HG02852 (cell line): Measurements from ENCODE around the gene RNF144B.
A peak's percentile ranks its signal among the peaks of the same experiment; 100 is the strongest.
"Not testable (repeated sequence)": the region's sequence is repeated elsewhere in the genome, so short reads cannot be mapped to it uniquely, and the experiment has no call there.

Source experiments
- ATAC-seq: cut with Tn5 transposase; IDR thresholded peaks from one replicate; pipeline ENCODE4 v1.9.1; 2021; ENCODE audit warnings: mild to moderate bottlenecking, moderate library complexity; ENCODE audit not compliant: unreplicated experiment

Gene RNF144B

DNA sequence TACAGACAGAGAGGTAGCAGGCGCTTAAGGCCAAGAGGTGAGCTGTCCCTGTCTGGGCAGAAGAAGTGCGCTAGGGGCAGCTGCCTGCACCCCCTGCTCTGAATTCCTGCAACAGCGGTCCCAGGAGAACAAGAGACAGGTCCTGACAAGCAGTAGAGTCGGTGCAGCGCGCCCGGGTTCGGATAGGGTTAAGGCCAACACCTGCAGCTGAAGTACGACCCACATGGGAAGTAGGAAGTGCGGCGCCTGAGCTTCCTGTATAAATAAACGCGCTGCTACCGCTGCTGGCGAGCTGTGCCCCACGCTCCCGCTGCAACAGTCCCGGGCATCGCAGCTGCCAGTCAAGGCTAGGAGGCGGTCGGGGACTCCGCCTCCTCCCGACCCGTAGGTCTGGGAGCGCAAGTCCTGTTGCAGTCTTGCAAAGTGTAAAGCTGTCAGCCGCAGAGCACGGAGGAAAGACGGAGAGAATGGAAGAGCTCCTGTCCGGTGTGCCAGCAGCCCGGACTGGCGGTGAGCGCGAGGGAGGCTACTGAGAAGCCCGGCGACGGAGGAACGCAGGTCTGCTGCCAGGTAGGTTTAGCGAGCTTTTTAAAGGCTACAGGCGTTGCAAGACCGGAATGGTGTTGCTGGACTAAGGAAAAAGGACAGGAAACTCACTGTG is at the start of gene RNF144B:
Gene RNF144B, plus strand, starts transcription at position 290 of the 661 bp plus-strand sequence. CDS start 12,185 bp downstream, outside the sequence.
- peak; percentile 80 for ATAC-seq

DNA sequence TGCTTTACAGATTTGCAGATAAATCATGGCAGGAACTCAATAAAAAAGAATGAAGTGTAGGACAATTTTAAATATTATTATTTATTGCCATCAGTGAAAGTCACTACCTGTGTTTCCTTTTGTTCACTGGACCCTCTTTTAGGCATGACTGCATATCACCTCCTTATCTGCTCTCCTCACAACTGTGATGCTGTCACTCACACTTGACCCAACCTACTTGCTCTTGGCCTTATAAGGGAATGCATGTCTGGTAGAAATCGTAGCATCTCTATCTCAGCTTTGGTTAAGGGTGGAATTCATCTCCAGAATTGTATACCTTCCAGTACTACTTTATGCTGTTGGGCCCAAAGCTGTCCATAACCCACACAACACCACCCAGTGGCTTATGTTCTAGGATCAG is 47.6 kb upstream of the RNF144B start:
- no peak for ATAC-seq

DNA sequence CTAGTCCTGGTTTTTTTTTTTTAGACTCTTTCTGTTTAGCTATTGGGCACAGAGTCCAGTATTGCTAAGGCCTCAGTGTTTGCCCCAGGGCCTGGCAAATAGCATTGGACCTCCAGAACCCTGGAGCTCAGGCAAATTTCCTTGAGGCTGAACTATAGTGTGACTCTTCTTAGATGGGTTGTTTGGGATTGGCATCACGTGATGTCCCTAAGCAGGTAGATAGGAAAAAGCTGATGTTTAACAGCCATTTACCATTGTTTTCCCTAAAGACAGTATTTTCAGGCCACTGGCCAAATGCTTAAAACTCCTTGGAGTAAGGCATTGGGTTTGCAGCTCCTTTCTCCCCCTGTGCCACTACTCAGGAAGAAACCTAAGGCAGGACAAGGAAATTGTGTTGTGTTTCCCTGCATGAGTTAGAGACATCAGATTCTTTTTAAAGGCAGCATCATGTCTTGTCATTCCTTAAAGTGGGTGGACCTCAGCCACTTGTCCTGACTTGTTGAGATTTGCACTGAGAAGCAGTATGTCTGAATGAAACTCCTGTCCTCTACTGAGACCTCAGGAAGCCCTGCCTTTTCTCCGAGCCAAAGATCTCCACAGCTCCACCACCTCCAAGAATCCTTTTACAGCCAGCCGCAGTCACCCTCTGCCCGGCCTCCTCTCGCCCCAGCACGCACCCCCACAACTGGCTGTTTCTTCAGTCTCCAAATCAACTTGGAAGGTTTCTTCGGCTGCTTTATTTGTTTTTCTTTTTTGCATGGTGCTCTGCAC is 46.2 kb upstream of the RNF144B start:
- ATAC-seq = no peak

DNA sequence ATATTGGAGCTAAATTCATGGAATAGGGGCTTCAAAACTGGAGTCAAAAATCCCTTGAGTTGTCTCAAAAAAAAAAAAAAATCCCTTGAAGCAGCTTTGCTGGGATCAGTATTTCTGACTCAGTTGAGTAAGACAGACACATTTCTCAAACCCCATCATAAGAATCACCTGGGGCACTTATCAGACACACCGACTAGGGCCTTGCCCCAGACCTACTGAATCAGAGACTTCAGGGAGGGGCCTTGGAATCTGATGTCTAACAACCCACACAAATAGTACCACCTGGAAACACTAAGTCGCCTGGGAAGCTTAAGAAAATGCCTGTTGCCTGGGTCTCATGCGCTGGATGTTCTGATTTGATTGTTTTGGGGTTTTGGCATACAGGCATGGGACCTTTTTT is 44.9 kb upstream of the RNF144B start:
- no peak for ATAC-seq

DNA sequence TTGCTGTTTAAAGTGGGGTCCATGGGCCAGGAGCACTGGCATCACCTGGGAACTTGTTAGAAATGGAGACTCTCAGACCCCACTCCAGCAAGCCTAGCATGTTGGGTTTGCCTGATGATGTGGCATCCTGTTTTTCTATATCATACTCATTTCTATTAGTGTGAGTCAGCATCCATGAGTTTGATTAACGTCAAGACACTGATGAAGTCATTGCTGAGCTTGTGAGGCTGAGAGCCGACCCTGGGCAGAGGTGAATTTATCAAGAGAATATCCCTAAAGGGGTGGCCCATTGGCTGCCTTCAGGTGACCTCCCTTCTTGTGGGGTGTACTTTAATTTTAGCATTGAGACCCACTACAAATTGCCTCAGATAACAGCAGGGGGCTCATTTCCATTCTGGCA is 43.4 kb upstream of the RNF144B start:
- ATAC-seq = no peak

DNA sequence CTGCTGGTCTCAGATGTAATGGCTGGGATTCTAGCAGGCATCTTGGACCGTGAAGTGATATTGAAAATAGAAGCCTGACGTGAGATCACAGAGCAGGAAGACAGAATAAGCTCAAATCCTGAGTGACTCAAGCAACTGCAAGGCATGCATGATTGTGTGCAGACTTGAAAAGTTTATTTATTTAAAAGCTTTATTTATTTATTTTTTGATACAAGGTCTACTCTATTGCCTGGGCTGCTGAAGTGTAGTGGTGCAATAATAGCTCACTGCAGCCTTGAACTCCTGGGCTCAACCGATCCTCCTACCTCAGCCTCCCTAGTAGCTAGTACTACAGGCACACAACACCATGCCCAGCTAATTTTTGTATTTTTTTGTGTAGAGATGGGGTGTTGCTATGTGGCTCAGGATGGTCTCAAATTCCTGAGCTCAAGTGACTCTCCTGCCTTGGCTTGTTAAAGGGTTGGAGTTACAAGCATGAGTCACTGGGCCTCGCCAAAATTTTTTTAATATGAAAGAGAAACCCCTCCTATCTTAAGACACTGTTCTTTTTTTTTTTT is 40.1 kb upstream of the RNF144B start:
- ATAC-seq = no peak

DNA sequence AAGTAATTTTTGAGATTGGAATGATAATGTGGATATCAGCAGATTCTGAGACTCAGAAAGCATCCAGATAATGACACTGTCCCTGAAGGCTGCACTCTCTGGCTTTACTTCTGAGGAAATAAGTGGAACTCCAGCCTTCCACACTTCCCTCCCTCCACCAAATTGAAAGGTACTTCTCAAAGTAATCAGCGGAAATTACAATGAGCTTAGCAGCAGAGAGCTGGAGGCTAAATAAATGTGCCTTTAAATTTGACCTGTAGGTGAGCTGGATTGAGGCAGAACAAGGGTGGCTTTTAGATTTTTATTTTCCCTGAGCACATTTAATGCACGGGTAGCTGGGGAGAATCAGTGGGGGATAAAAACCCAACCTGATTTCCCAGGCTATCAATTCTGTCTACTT is 39.3 kb upstream of the RNF144B start:
- no peak for ATAC-seq

DNA sequence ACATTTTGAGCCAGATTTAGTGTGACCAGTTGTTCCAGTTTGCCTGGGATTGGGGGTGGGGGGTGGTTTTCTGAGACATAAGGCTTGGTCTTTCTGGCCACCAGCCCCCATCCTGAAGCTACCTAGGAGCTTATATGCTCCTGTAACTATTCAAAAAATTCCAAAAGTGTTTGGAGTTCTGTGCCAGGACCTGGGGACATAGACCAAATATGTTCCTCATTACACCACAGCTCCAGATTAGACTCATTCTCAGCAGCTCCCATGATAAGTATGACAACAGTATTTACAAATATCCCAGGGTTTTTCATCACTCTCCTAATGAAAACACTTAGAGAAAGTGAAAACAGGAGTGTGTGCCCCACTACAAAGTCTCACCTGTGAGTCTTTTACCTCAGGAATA is 37.8 kb upstream of the RNF144B start:
- no peak for ATAC-seq

DNA sequence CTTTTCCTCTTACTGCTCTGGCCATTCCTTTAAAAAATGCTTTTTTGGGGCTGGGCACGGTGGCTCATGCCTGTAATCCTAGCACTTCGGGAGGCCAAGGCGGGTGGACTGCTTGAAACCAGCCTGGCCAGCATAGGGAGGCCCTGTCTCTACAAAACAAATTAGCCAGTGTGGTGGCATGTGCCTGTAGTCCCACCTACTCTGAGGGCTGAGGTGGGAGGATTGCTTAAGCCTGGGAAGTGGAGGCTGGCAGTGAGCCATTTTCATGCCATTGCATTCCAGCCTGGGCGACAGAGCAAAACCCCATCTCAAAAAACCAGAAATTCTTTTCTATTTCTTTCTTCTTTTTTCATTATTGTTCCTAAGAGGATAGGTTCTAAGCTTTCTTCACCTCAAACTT is 36.9 kb upstream of the RNF144B start:
- ATAC-seq = no peak

DNA sequence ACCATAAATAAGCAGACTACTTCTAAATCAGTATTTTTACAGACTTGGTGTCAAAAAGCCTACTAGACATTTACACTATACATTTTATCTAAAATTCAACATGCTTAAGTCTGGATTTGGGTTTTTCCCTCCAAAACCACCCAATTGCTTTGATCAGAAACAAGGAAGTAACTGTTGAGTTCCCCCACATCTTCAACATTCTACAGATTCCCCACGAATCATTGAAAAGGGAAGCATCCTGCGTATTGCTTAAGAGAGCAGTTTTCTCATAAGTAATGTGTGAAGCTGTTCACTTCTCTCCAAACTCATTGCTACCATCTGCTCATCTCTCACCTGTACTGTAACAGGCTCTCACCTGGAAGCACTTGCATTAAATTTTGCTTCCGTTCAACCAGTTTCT is 36.4 kb upstream of the RNF144B start:
- ATAC-seq = no peak

DNA sequence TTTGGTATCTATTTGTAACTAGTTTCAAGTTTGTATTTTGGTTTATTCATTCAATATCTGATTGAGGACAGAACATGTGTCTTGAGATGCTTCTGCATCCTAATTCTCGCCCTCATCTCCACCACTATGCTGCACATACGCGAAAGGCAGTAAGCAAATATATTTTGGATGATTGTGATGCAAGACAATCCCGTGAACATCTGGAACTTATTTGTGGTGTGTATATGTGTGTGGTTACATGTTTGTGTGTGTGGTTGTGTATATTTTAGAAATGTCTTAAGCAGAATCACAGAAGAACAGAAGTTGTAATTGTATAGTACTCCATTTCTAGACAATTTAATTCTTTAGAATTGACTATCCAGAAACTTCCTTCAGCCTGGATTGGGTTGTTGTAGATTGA is 35.1 kb upstream of the RNF144B start:
- ATAC-seq = no peak

DNA sequence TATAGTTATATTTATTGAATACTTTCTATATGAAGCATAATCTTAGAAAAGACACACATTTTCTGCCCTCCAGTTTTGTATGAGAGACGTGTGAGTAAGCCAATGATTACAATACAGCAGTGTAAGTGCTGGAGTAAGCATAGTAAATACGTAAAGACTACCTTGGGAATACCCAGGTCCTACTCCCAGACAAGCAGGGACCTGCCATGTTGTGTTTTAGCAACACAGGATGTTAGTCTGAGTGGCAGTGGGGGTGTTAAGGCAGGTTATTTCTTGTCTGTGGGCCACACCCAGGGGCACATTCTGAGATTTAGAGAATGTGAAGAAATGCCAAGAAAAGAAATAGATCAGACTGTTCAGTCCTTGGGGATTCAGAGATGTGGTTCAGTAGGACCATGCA is 34.3 kb upstream of the RNF144B start:
- ATAC-seq = no peak

DNA sequence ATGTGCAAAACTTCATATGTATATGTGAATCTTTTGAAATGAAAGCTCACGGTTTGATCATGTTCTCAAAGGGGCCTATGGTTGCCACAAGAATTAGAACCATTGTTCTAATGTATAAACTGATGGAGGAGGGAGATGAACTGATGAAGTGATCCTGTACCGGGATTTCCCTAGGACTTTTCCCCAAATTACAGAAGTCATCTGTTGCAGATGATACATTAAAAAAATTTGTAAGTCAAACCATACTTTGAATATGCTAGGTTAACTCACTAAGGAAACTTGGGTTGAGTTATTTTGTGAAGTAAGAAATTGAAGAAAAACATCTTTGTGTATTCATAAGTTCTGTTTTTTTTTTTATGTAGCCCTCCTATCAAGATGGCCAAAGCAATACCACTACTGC is 33.9 kb upstream of the RNF144B start:
- no peak for ATAC-seq

DNA sequence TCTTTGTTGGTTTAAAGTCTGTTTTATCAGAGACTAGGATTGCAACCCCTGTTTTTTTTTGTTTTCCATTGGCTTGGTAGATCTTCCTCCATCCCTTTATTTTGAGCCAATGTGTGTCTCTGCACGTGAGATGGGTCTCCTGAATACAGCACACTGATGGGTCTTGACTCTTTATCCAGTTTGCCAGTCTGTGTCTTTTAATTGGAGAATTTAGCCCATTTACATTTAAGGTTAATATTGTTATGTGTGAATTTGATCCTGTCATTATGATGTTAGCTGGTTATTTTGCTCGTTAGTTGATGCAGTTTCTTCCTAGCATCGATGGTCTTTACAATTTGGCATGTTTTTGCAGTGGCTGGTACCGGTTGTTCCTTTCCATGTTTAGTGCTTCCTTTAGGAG is 29.6 kb upstream of the RNF144B start:
- ATAC-seq = not testable (repeated sequence)

DNA sequence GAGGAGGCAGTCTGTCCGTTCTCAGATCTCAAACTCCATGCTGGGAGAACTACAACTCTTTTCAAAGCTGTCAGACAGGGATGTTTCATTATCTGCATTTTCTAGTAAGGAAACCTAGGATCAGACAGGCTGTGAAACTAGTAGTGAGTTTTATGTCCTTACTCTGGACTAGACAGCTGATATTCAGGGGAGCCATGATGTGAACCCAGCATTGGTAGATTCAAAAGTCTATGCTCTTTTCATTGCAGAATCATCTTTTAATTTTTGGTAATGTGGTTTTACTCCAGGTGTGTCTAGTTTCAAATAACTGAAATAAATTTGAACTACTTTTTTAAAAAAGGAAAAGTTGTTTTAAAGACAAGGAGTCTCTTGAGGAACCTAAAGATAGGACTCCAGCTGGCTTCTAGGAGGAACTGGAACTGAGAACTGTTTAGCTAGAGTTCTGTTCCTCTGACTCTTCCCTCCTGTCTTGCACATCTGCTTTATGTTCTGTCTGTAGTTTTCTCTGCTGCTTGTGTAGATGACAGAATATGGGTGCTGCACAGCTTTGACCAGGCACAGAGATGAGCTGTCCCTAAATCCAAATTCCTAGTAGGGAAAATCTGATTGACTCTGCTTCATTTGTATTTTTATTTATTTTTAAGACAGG is 27.8 kb upstream of the RNF144B start:
- ATAC-seq = peak; percentile 96

DNA sequence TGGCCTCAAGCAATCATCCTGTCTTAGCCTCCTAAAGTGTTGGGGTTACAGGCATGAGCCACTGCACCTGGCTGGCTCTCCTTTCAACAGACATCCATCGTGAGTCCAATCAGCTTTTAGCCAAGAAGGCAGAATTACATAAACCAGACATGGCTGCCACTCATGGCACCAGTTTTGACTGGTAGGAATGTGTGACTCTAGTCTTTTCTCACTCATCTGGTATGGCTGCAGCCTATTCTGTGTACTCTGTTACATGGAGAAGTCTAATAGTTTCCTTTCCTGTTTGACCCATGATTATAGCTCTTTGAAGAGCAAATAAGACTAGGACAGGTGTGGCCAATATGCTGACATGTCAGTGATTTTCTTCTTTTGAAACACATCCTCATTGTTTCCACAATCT is 27.0 kb upstream of the RNF144B start:
- no peak for ATAC-seq

DNA sequence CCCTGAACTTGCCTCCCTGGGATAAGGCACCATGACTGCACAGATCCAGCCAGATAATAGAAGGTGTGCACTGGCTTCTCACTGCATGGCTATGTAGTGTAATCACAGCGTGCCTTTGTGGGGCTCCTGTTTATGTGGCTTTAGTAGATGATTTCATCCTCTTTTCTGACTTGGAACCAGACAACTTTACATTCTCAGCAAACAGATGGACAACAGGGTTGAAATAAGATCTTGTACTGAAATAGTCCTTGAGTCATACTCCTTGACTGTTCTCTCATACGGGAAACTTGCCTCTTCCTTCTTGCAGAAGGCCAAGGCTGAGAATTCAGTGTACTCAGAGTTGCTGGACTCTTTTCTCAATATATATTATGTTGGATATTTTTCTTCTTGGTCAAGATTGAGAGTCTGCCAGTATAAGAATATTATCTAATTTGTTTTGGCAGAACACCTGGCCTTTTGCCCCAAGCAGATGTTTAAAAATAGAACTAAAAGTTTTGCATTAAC is 25.0 kb upstream of the RNF144B start:
- ATAC-seq = no peak

DNA sequence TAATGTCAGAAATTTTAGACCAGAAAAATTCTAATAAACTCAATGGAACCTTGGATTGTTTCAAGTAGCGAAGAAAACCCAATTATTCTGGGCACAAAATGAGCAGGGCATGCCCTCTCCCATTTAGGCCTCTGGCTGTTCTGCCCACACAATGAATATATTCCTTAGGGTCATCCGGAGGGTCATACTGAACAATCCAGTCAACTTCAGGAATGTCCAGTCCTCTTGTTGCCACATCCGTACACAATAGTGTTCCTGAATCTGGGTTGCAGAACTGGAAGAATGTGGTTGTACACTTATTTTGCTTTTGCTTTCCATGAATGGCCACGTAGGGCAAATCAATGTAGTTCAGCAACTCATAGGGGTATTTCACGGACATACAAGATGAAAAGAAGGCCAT is 23.4 kb upstream of the RNF144B start:
- no peak for ATAC-seq

DNA sequence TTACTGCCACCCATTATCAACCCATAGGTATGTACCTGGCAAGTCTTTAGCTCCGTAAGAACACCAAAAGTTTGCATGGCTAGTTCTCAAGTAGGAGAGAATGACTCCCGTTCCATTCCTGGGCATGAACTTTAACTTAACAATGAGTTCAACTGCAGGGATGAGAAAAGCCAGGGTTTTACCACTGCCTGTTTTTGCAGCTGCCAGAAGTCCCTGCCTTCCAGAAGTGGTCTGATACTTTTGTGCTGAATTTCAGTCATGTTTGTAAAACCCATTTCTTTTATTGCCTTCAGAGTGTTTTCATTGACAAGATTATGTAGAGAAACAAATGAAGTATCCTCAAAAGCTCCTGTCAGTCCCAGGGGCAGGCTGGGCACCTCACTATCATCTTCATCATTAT is 22.6 kb upstream of the RNF144B start:
- not testable (repeated sequence) for ATAC-seq

DNA sequence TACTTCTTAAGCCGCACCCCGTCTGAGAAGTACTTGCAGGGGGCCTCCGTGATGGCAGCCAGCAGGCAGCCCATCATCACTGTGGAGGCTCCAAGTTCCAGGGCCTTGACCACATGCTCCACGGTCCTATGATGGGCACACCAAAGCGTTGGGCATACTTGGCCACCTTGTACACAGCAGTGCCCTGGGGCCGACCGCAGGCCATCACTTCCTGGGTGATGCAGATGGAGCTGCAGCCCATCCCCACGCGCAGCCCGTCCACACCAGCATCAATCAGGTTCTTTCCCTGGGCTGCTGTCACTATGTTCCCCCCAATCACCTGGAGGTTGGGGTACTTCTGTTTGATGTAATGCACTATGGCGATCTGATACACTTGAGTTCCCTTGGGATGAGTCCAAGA is 19.8 kb upstream of the RNF144B start:
- ATAC-seq = no peak

DNA sequence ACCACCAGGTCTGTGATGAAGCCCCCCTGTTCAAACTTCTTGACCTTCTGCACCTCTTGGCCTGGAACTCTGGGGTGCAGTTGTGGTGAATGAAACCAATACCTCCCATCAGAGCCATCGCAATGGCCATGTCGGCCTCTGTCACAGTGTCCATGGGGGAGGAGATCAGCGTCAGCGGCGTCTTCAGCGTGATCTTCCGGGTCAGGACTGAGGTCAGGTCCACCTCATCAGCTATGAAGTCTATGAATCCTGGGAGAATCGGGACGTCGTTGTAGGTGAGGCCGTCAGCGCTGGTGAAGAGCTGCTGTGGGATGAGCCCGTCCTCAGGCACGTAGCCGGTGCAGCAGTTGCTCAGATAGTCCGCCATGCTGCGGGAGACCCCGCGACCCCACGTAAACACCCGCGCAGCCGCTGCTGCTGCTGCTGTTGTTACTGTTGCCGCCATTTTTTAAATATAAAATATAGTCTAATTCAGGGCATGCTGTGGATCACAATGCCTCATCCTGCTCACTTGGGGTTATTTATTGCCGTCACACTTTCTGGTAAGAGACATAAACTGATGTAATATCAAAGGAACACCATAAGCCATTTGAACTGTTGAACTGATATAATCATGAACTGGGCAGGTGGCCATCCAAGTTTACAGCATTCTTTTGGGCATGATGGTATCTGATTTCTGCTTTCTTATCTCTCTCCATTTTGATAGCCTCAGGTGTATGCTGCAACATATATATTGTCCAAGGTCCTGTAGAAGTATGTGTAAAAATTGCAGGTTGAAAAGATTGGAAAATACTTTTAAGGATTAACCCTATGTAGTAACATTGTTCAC is 18.7 kb upstream of the RNF144B start:
- no peak for ATAC-seq
